Lung (tissue), 12 donors: ENCODE data around the gene HAUS8. TPM values are rescaled to one million over a fixed set of nuclear protein-coding genes. Genes with fewer than 3 reads are reported as not detected.
"Not testable (repeated sequence)": the region's sequence is repeated elsewhere in the genome, so short reads cannot be mapped to it uniquely, and the experiment has no call there.

Experiments used
- ATAC-seq: fragments of 200-7000 bp; cut with Tn5 transposase; one replicate; pipeline ENCODE4 v1.9.1; 2020; ENCODE audit warnings: moderate number of reproducible peaks; ENCODE audit not compliant: insufficient read depth, low FRiP score
- DNase-seq, 3 donors: peaks; one replicate each; pipeline ENCODE4 v3.0.0-alpha.2; 2013 to 2017
- H3K27ac ChIP-seq, 2 donors: one replicate each; pipeline ENCODE4 v1.5.1; 2013; ENCODE audit warnings: mild to moderate bottlenecking in 2 of 2, moderate library complexity in 2 of 2, control low read depth in 1 of 2, inconsistent platforms in 1 of 2, low read depth in 1 of 2, low read length in 1 of 2
- H3K27me3 ChIP-seq, 3 donors: one replicate each; pipeline ENCODE4 v1.5.1; 2013; ENCODE audit warnings: low read length in 2 of 3; ENCODE audit not compliant: control insufficient read depth in 3 of 3, insufficient read depth in 3 of 3
- H3K36me3 ChIP-seq, 4 donors: one replicate each; pipeline ENCODE4 v1.5.1; 2013; ENCODE audit warnings: low read length in 4 of 4, mild to moderate bottlenecking in 1 of 4, moderate library complexity in 1 of 4; ENCODE audit not compliant: control insufficient read depth in 4 of 4, insufficient read depth in 4 of 4
- H3K4me1 ChIP-seq, 5 donors: one replicate each; pipeline ENCODE4 v1.5.1; 2013; ENCODE audit warnings: low read length in 5 of 5, mild to moderate bottlenecking in 2 of 5, moderate library complexity in 1 of 5; ENCODE audit not compliant: control insufficient read depth in 5 of 5, insufficient read depth in 5 of 5
- H3K4me3 ChIP-seq: one replicate; pipeline ENCODE4 v1.5.1; 2013; ENCODE audit warnings: mild to moderate bottlenecking, control low read depth, moderate library complexity
- H3K9ac ChIP-seq, 2 donors: one replicate each; pipeline ENCODE4 v1.5.1; 2013; ENCODE audit warnings: low read length in 2 of 2, control low read depth in 1 of 2; ENCODE audit not compliant: insufficient read depth in 1 of 2
- H3K9me3 ChIP-seq, 4 donors: one replicate each; pipeline ENCODE4 v1.5.1; 2013; ENCODE audit warnings: low read length in 3 of 4, mild to moderate bottlenecking in 1 of 4, moderate library complexity in 1 of 4; ENCODE audit not compliant: control insufficient read depth in 4 of 4, insufficient read depth in 3 of 4
- WGBS, 2 donors: extraction: QIAGEN DNeasy Blood & Tissue Kit; methylation state at CpG; one replicate each; pipeline ENCODE4 v1.1.7; 2013; 5-methylcytosine and 5-hydroxymethylcytosine counted together
- polyA plus RNA-seq, 2 donors: library from polyadenylated mRNA; stranded (reverse); fragments of 200-250 nt; gene quantifications; one replicate each; pipeline ENCODE4 v1.2.1, GENCODE V29; 2013
- total RNA-seq, 2 donors: library from RNA; depleted of rRNA in 1 of 2; stranded (reverse); fragments of >200 nt in 1 of 2; gene quantifications; one replicate each; pipeline ENCODE4 v1.2.1, GENCODE V29; 2014 to 2021
- TF ChIP-seq, protein P1 (sequence below): IDR thresholded peaks from 2 replicates; pipeline ENCODE4 v1.5.1; 2012; ENCODE audit warnings: mild to moderate bottlenecking; ENCODE audit errors: control extremely low read depth, extremely low read depth
- donor health status: control.
- donor health status: control.
- donor health status: Bipolar disorder and iron deficiency.
- donor health status: healthy.
- donor health status: DM: yes; HTN: yes; CAD: no.

HAUS8 gene
- total and polyA plus RNA-seq, 4 donors = 6.1 to 13.8 (median 8.5) TPM

DNA sequence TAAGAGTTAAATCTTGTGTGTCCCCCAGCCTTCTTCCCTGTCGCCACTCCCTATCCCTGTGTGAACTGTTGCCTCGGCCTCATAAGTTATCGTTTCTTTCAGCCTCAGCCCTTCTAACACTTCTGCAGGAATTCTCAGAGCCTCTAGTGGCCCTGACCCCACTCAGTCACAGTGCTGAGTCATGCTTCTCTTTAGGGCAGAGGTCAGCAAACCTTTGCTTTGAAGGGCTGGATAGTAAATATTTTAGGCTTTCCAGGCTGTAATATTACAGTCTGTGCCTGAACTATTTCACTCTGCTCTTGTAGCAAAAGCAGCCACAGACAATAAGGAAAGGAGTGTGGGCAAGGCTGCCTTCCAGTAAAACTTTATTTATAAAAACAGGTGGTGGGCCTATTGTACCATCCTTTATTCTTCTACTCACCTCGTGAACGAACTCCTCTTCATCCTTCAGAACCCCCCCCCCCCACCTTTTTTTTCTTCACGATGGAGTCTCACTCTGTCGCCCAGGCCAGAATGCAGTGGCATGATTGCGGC, 22.4 kb upstream of the HAUS8 start:
- no peak for ATAC-seq
- Histone ChIP-seq H3K9ac (no peak overlapping the region), H3K36me3 (peaks cover 0 to 14% (median 11%) of the 10 kb centered on the region in 4 donors), H3K4me1 (peaks cover 0 to 5% (median 0%) of the 10 kb centered on the region in 5 donors), H3K4me3 (no peak overlapping the region), H3K9me3 (no peaks in the 10 kb centered on the region), H3K27ac (peak overlapping the region; percentile 24 to 65), H3K27me3 (no peaks in the 10 kb centered on the region)
- 71 to 78% methylated on average over 8 of the region's 8 CpGs for WGBS, 2 donors
- no peak for DNase-seq
- TF ChIP-seq, protein P1, sequence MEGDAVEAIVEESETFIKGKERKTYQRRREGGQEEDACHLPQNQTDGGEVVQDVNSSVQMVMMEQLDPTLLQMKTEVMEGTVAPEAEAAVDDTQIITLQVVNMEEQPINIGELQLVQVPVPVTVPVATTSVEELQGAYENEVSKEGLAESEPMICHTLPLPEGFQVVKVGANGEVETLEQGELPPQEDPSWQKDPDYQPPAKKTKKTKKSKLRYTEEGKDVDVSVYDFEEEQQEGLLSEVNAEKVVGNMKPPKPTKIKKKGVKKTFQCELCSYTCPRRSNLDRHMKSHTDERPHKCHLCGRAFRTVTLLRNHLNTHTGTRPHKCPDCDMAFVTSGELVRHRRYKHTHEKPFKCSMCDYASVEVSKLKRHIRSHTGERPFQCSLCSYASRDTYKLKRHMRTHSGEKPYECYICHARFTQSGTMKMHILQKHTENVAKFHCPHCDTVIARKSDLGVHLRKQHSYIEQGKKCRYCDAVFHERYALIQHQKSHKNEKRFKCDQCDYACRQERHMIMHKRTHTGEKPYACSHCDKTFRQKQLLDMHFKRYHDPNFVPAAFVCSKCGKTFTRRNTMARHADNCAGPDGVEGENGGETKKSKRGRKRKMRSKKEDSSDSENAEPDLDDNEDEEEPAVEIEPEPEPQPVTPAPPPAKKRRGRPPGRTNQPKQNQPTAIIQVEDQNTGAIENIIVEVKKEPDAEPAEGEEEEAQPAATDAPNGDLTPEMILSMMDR = no peak

DNA sequence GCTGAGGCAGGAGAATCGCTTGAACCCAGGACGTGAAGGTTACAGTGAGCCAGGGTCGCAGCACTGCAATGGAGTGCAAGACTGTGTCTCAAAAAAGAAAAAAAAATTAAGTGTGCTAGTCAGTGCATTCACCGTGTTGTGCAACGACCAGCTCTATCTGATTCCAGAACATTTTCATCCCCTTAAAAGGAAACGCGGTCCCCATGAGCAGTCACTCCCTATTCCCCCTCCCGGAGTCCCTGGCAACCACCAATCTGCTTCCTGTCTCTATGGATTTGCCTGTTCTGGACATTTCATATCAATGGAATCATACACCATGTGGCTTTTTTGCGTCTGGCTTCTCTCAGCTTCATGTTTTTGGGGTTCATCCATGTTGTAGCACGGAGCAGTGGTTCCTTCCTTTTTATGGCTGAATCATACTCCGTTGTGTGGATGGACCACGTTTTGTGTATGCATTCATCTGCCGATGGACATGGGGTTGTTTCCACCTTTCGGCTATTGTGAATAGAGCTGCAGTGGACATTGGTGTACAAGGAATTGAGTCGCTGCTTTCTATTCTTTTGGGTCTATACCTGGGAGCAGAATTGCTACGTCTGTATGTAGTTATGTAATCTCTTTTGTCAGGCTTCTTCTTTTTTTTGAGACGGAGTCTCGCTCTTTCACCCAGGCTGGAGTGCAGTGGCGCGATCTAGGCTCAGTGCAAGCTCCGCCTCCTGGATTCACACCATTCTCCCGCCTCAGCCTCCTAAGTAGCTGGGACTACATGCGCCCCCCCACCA, 20.1 kb upstream of the HAUS8 start:
- ATAC-seq = no peak
- Histone ChIP-seq H3K36me3 (peaks cover 0 to 5% (median 1%) of the 10 kb centered on the region in 4 donors), H3K4me1 (peaks cover 0 to 8% (median 0%) of the 10 kb centered on the region in 5 donors), H3K9me3 (no peaks in the 10 kb centered on the region), H3K9ac (no peak overlapping the region), H3K4me3 (no peak overlapping the region), H3K27me3 (no peaks in the 10 kb centered on the region), H3K27ac (peak overlapping the region; percentile 46 to 49)
- WGBS, 2 donors = 72 to 81% methylated on average over 23 of the region's 23 CpGs
- DNase-seq = peak in 1 of 3 donors; percentile 29
- TF ChIP-seq, protein P1 = no peak

DNA sequence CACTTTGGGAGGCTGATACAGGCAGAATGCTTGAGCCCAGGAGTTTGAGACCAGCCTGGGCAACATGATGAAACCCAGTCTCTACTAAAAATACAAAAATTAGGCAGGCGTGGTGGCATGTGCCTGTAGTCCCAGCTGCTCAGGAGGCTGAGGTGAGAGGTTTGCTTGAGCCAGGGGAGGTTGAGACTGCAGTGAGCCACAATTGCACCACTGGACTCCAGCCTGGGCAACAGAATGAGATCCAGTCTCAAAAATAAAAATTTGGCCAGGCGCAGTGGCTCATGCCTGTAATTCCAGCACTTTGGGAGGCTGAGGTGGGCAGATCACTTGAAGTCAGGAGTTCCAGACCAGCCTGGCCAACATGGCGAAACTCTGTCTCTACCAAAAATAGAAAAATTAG, 19.4 kb upstream of the HAUS8 start:
- WGBS, 2 donors = 97 to 98% methylated on average over 3 of the region's 3 CpGs
- not testable (repeated sequence) for H3K36me3 ChIP-seq, H3K9ac ChIP-seq, H3K4me3 ChIP-seq, H3K9me3 ChIP-seq, H3K27me3 ChIP-seq, ATAC-seq, DNase-seq
- Histone ChIP-seq H3K27ac (peak overlapping the region; percentile 13 to 49), H3K4me1 (peaks cover 0 to 13% (median 2%) of the 10 kb centered on the region in 5 donors)

DNA sequence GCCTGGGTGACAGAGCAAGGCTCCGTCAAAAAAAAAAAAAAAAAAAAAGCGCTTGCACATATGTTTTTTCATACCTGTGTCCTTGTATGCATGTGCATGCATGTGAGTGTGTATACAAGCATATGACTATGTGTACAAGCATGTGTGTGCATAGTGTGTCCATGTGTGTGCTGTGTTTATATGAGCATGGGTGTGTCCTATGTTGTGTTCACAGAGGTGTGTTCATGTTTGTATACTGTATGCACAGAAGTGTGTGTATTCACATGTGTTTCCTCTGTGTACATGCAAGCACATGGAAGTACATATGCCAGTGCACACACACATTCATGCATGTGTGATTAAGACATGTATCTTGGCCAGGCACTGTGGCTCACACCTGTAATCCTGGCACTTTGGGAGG, 17.4 kb upstream of the HAUS8 start:
- no peaks in the 10 kb centered on the region for H3K27me3 ChIP-seq
- no peak overlapping the region for H3K4me3 ChIP-seq
- ATAC-seq (no peak), DNase-seq (no peak)
- H3K4me1 ChIP-seq = peaks cover 0 to 17% (median 3%) of the 10 kb centered on the region in 5 donors
- 92 to 94% methylated on average over 2 of the region's 2 CpGs for WGBS, 2 donors
- no peak overlapping the region for H3K27ac ChIP-seq
- H3K9me3 ChIP-seq = no peaks in the 10 kb centered on the region
- TF ChIP-seq, protein P1 = no peak
- no peaks in the 10 kb centered on the region for H3K36me3 ChIP-seq
- H3K9ac ChIP-seq = no peak overlapping the region
